ENCODE data around the gene THSD4.

DNA sequence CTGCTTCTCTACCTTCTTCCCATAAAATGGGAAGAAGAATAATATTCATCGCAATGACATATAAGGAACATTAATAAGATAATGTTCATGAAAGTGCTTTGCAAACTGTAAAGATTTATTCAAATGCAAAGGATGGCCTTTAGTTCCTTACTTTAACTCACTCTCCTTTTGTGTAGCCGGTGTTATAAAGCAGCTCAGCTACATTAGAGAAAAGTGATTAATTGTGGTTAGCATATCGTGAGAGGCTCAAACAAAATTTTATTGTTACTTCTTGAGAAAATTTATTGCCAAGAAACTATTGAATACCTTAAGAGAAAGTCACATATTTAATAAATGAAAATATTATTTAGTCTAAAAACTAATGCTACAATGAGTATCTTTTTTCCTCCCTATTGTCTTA is 444.3 kb downstream of the THSD4 start:
- TF ChIP-seq, protein P1, sequence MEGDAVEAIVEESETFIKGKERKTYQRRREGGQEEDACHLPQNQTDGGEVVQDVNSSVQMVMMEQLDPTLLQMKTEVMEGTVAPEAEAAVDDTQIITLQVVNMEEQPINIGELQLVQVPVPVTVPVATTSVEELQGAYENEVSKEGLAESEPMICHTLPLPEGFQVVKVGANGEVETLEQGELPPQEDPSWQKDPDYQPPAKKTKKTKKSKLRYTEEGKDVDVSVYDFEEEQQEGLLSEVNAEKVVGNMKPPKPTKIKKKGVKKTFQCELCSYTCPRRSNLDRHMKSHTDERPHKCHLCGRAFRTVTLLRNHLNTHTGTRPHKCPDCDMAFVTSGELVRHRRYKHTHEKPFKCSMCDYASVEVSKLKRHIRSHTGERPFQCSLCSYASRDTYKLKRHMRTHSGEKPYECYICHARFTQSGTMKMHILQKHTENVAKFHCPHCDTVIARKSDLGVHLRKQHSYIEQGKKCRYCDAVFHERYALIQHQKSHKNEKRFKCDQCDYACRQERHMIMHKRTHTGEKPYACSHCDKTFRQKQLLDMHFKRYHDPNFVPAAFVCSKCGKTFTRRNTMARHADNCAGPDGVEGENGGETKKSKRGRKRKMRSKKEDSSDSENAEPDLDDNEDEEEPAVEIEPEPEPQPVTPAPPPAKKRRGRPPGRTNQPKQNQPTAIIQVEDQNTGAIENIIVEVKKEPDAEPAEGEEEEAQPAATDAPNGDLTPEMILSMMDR (IDR thresholded peaks at IDR 0.05), result no peak
- TF ChIP-seq POLR2A (IDR thresholded peaks at IDR 0.05), result no peak
